Activated B cell treated with CpG ODN at 0.5 μM for 24 hours (primary cell): ENCODE results near the gene ZNF385C. TPM values are rescaled to one million over a fixed set of nuclear protein-coding genes. Genes with fewer than 3 reads are reported as not detected.

Experiments used
- ATAC-seq: fragments of 200-7000 bp; cut with Tn5 transposase; one replicate; pipeline ENCODE4 v1.10.0; 2021; ENCODE audit warnings: low read depth, mild to moderate bottlenecking, moderate library complexity
- CTCF ChIA-PET: fragments of 350-600 bp; sonication (Branson Sonifier 250); formaldehyde crosslinking; loops from one replicate; lab custom pipeline; 2021; ENCODE audit warnings: antibody characterized with exemption; lab: Charles Lee
- POLR2A ChIA-PET: fragments of 350-600 bp; sonication (Branson Sonifier 250); formaldehyde crosslinking; loops from one replicate; lab custom pipeline; 2021; ENCODE audit warnings: antibody characterized with exemption; lab: Charles Lee
- DNase-seq: peaks from one replicate; pipeline ENCODE4 v3.0.0; 2022
- H3K27ac Mint-ChIP-seq: one replicate; pipeline ENCODE4 v1.8.0; 2020; ENCODE audit warnings: mixed read lengths
- H3K27me3 Mint-ChIP-seq: one replicate; pipeline ENCODE4 v1.8.0; 2021; ENCODE audit warnings: mixed read lengths
- H3K36me3 Mint-ChIP-seq: one replicate; pipeline ENCODE4 v1.8.0; 2021; ENCODE audit warnings: low read depth, mixed read lengths
- H3K4me1 Mint-ChIP-seq: one replicate; pipeline ENCODE4 v1.8.0; 2021; ENCODE audit warnings: mixed read lengths
- H3K4me3 Mint-ChIP-seq: one replicate; pipeline ENCODE4 v1.8.0; 2020; ENCODE audit warnings: mild to moderate bottlenecking, mixed read lengths
- H3K9me3 Mint-ChIP-seq: one replicate; pipeline ENCODE4 v1.8.0; 2020; ENCODE audit warnings: mixed read lengths
- intact Hi-C: fragments of 100-400 bp; cut with micrococcal nuclease; formaldehyde crosslinking; loops from one replicate; pipeline ENCODE4 v1.15.1; 2024
- total RNA-seq: library from RNA; stranded (reverse); gene quantifications from 2 replicates; pipeline ENCODE4 v1.2.3, GENCODE V29; 2022
- TF ChIP-seq, protein P1 (sequence below): fragments of 200-600 bp; IDR thresholded peaks from one replicate; pipeline ENCODE4 v1.8.0; 2022; ENCODE audit warnings: antibody characterized with exemption, mild to moderate bottlenecking

Gene ZNF385C
- total RNA-seq, 1 donor from 2014 or later: 16.7 TPM

DNA sequence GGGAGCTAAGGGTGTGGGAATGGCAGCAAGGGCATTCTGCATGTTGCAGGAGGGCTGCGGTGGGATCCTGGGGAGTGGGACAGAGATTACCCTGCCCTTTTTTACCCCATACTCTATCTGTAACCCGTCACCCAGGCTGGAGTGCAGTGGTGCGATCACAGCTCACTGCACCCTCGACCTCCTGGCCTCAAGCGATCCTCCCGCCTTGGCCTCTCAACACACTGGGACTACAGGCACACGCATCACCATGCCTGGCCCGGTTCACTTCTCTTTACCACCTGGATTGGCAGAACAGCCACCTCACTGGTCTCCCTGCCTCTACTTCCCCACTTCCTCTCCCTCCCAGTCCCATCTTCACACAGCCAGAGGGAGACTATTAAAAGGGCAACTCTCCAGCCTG, 9.5 kb downstream of the ZNF385C start:
- intact Hi-C loops: no loop called here
- Mint-ChIP-seq H3K9me3 (no peaks in the 10 kb centered on the region), H3K4me1 (no peaks in the 10 kb centered on the region), H3K27ac (no peak overlapping the region), H3K36me3 (no peaks in the 10 kb centered on the region), H3K4me3 (no peak overlapping the region), H3K27me3 (peaks cover 5% of the 10 kb centered on the region)
- ChIA-PET CTCF (no interaction called here), POLR2A (interaction anchor here (0.8 kb wide), 1 partner anchor 24 kb away, joined by 3 read pairs; the partner anchor contains the start of gene DHX58)
- ATAC-seq: no peak
- TF ChIP-seq, protein P1, sequence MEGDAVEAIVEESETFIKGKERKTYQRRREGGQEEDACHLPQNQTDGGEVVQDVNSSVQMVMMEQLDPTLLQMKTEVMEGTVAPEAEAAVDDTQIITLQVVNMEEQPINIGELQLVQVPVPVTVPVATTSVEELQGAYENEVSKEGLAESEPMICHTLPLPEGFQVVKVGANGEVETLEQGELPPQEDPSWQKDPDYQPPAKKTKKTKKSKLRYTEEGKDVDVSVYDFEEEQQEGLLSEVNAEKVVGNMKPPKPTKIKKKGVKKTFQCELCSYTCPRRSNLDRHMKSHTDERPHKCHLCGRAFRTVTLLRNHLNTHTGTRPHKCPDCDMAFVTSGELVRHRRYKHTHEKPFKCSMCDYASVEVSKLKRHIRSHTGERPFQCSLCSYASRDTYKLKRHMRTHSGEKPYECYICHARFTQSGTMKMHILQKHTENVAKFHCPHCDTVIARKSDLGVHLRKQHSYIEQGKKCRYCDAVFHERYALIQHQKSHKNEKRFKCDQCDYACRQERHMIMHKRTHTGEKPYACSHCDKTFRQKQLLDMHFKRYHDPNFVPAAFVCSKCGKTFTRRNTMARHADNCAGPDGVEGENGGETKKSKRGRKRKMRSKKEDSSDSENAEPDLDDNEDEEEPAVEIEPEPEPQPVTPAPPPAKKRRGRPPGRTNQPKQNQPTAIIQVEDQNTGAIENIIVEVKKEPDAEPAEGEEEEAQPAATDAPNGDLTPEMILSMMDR: no peak
- DNase-seq: no peak

DNA sequence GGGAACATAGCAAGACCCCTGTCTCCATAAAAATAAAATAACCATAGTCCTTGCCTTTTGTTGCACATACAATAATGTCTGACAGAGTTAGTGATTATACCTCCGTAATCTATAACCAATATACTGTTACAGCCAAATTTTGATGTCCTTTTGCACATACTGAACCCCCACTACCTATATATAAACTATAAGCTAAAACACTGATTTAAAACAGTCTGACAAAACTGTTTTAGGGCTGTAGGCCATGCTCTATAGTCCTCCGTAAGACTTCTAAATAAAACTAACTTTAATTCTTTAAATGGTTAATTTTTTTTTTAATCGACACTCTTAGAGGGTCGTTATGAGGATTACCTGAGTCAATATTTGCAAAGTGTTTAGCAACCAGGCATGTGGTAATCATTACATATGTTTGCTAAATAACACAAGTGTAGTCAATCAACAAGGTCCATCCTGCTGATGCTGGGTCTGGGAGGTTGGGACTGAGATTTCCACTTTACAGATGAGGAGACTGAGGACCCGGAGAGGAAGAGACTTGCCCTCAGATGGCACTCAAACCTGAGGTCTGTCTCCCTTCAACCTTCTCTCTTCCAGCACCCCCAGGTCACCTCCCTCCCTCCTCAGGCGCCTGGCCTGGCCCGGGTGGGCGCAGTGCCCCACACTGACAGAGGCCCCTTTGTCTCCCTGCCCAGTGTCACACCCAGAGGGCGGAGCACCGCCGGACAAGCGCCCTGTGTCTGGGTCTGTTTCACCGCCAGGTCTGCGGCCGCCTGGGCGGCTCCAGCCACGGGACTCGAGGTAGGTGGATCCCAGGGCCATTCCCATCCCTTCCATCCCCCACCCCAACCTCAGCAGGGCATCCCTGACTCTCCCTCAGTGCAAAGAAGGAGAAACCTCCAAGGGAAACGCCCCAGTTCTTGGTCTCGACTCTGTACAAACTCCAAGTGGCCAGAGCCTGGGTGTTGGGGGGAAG, 10.3 kb downstream of the ZNF385C start:
- intact Hi-C loops: no loop called here
- ATAC-seq: no peak
- TF ChIP-seq, protein P1: no peak
- no peak for DNase-seq
- H3K36me3 Mint-ChIP-seq: no peaks in the 10 kb centered on the region
- no peaks in the 10 kb centered on the region for H3K4me1 Mint-ChIP-seq
- H3K4me3 Mint-ChIP-seq: no peak overlapping the region
- CTCF ChIA-PET: no interaction called here
- H3K27me3 Mint-ChIP-seq: peaks cover 5% of the 10 kb centered on the region
- POLR2A ChIA-PET: no interaction called here
- no peaks in the 10 kb centered on the region for H3K9me3 Mint-ChIP-seq
- no peak overlapping the region for H3K27ac Mint-ChIP-seq

DNA sequence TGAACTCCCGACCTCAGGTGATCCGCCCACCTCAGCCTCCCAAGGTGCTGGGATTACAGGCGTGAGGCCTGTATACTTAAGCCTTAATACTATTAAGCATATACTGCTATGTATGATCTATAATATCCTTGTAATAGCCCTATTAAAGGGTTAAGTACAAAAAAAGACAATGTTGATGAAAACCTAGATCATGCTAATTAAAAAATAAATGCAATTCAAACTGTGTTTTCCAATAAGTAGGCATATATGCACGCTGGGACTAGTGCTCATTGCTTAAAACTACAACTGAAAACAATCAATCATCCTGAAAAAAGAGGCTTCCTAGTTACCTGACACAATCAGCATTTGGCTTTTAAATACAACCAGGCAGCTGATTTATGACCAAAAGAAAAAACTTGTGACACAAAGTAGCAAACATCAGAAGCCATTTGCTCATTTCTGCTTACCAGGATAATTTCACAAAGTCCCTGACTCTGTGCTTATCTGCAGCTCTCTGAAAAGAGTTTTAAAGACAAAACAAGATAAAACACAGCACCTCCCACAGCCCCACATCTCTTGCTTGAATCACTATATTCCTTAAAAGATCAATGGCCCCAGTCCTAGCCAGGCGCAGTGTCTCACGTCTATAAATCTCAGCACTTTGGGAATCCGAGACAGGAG, 11.1 kb downstream of the ZNF385C start:
- TF ChIP-seq, protein P1: no peak
- ATAC-seq (no peak), DNase-seq (no peak)
- H3K27me3 Mint-ChIP-seq: peaks cover 5% of the 10 kb centered on the region
- POLR2A ChIA-PET: interaction anchor here (0.5 kb wide), 1 partner anchor 12 kb away, joined by 8 read pairs; no protein-coding TSS in a partner anchor
- CTCF ChIA-PET: no interaction called here
- H3K4me3 Mint-ChIP-seq: no peak overlapping the region
- intact Hi-C loops: no loop called here
- no peaks in the 10 kb centered on the region for H3K4me1 Mint-ChIP-seq
- no peaks in the 10 kb centered on the region for H3K36me3 Mint-ChIP-seq
- no peaks in the 10 kb centered on the region for H3K9me3 Mint-ChIP-seq
- no peak overlapping the region for H3K27ac Mint-ChIP-seq

DNA sequence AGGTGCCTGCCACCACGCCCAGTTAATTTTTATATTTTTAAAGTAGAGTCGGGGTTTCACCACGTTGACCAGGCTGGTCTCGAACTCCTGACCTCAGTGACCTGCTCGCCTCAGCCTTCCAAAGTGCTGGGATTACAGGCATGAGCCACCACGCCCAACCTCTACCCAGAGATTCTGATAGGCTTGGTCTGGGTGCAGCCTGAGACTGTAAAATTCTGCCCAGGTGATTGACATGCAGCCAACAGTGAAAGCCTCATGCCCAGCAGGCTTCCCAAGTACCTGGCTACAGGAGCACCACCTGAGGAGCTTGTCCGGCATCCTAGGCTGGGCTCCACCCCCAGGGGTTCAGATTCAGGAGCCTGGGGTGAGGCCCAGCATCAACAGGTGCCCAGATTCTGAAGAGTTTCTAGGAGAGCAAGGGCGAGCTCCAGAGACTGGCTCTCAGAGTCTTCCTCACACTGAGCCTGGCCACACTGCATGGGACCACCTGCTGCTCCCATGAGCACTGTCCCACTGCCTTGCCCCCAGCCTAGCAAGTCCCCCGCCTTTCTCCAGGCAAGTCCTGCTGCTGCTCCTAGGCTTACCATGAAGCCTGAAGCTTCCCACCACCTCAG, 16.6 kb downstream of the ZNF385C start:
- intact Hi-C loops: no loop called here
- no peaks in the 10 kb centered on the region for H3K36me3 Mint-ChIP-seq
- CTCF ChIA-PET: no interaction called here
- H3K27ac Mint-ChIP-seq: no peak overlapping the region
- no peaks in the 10 kb centered on the region for H3K27me3 Mint-ChIP-seq
- ATAC-seq (no peak), DNase-seq (no peak)
- no peaks in the 10 kb centered on the region for H3K9me3 Mint-ChIP-seq
- POLR2A ChIA-PET: no interaction called here
- H3K4me1 Mint-ChIP-seq: no peaks in the 10 kb centered on the region
- TF ChIP-seq, protein P1: no peak
- no peak overlapping the region for H3K4me3 Mint-ChIP-seq
